ENCODE results near the gene CYTH2. TPM values are rescaled to one million over a fixed set of nuclear protein-coding genes. Genes with fewer than 3 reads are reported as not detected.

CYTH2 gene
- total and polyA plus RNA-seq, 9 of the 15 experiments (the other 6 are each of a cell fraction or from before 2014, with no cell fraction given) = 1.8 to 45.2 (median 23.8) TPM

- TF ChIP-seq E4F1 (CRISPR knock-in tag; IDR thresholded peaks at IDR 0.05; ENCODE audit: borderline replicate concordance) (no peak), POLR2B (IDR thresholded peaks at IDR 0.05; ENCODE audit: low read depth, partially characterized antibody) (peak; percentile 81), NKRF (IDR thresholded peaks at IDR 0.05; ENCODE audit: borderline replicate concordance) (peak; percentile 91), NFATC3 (IDR thresholded peaks at IDR 0.05) (peak; percentile 66; the same call in 1 of the 2 replicates), HEY1 (CRISPR knock-in tag; IDR thresholded peaks at IDR 0.05; ENCODE audit: borderline replicate concordance) (no peak), TBP (optimal IDR thresholded peaks at IDR 0.05; ENCODE audit: low read depth, low read length) (peak; percentile 44), CCAR2 (IDR thresholded peaks at IDR 0.05; ENCODE audit: low read depth, low read length) (no peak), ZNF780A (CRISPR knock-in tag; IDR thresholded peaks at IDR 0.05) (no peak), HDGF (IDR thresholded peaks at IDR 0.05) (peak; percentile 97), ZNF277 (CRISPR knock-in tag; IDR thresholded peaks at IDR 0.05; ENCODE audit: borderline replicate concordance) (no peak), GTF2A2 (tag; IDR thresholded peaks at IDR 0.05) (no peak), CTCF (IDR thresholded peaks at IDR 0.05 in 2 of 3, conservative IDR thresholded peaks at IDR 0.05 in 1 of 3; ENCODE audit: insufficient read depth in 2 of 3, low read depth in 1 of 3, low read length in 3 of 3) (0 out of 6 replicates have a peak, but pooled peaks of 1 of the 3 experiments have one; percentile 10), DNMT1 (IDR thresholded peaks at IDR 0.05) (peak; percentile 76; the same call in 1 of the 2 replicates), MLLT1 (IDR thresholded peaks at IDR 0.05) (peak; percentile 78 to 87), TAF15 (IDR thresholded peaks at IDR 0.05; ENCODE audit: low read depth, low read length) (no peak), ZBTB26 (CRISPR knock-in tag; IDR thresholded peaks at IDR 0.05) (peak; percentile 97)
Measured at GRCh38 chr19:48501494-48502349, 32.6 kb downstream of the CYTH2 start (continued).

All from K562 (cell line).